Gastroesophageal sphincter (tissue), 3 donors: ENCODE data around the gene SESN3.

ENCODE experiments used
- CTCF ChIP-seq, 4 experiments: fragments of 200-600 bp in 2 of 4; fragments of 450-650 bp in 2 of 4; sonication (generic) in 1 of 4; IDR thresholded peaks; one replicate each; pipeline ENCODE4 v1.5.1; 2017 to 2019; ENCODE audit warnings: antibody characterized with exemption in 4 of 4, mild to moderate bottlenecking in 2 of 4, moderate library complexity in 2 of 4
- EP300 ChIP-seq: sonication (generic); formaldehyde crosslinking; IDR thresholded peaks from one replicate; pipeline ENCODE4 v1.6.1; 2017; ENCODE audit warnings: antibody characterized with exemption, mild to moderate bottlenecking
- POLR2A ChIP-seq, 2 donors: fragments of 450-650 bp; IDR thresholded peaks; one replicate each; pipeline ENCODE4 v1.6.1; 2017; ENCODE audit warnings: antibody characterized with exemption in 2 of 2, mild to moderate bottlenecking in 2 of 2, moderate library complexity in 1 of 2

GRCh38 chr11:95147364-95147905 is 83.6 kb downstream of the SESN3 start:
- TF ChIP-seq EP300 (no peak), CTCF (IDR thresholded peaks at IDR 0.05) (no peak), POLR2A (IDR thresholded peaks at IDR 0.05) (no peak)
